CD4-positive, alpha-beta T cell treated with Interleukin-15 for 4 hours (primary cell): ENCODE measurements around the gene PDE6D.

Experiments used
- DNase-seq: peaks from one replicate; pipeline ENCODE4 v3.0.0-alpha.2; 2020; ENCODE audit warnings: low spot score

PDE6D gene

GRCh38 chr2:231706731-231707624, 74.1 kb downstream of the PDE6D start:
- peak; percentile 98 for DNase-seq

DNA sequence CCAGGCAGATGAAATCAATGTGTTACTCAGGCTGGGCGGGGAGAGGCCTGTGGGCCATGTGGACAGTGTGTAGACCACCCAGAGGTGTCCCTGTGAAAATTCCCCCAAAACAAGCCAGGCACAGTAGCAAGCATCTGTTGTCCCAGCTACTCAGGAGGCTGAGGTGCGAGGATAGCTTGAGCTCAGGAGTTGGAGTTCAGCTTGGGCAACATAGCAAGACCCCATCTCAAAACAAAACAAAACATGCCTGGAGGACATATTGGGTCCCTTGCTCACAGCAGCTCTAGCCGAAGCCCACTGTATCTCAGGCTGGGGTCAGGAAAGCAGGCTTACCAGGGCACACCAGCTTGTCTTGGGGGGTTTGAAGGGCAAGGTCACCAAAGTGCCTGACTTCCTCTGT, 77.1 kb downstream of the PDE6D start:
- no peak for DNase-seq

DNA sequence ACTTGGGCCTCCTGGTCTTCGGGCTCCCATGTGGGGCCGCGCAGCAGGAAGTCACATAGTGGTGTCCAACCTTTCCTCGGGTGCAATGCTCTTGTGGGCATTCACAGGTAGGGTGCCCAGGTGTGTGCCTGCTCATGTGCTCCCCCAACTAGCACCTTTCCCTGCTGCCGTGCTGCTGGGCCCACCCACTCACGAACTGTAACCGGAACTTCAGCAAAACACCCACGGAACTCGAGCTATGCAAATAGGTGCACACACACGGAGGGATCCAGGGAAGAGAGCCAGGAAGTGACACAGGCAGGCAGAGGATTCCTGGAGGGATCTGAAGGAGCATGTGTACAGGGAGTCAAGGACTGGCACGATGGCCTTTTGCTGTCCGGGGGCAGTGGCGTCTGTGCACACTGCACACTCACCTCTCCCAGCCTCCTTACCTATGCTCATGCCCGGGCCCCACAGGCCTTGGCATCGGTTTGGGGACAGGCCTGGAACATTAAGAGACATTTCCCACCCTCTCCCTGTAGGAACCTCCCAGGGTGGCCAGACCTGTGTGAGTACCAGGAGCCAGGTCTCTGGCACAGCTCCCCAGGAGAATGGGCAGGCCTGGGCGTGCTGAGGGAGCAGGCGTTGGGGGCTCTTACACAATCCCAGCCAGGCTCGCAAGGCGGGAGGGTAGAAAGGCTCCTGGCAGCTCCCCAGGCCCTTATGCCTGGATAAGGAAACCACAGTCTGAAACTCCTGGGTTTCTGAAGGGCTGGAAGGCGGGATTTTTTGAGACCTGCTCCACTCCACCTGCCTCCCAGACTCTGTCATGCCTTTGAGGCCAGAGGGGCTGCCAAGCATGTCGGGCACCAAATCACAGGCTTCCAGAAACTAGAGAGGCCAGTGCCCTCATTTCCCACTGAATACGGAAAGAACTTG, 79.4 kb downstream of the PDE6D start:
- no peak for DNase-seq

GRCh38 chr2:231699006-231699405, 82.1 kb downstream of the PDE6D start:
- no peak for DNase-seq

GRCh38 chr2:231696004-231696367, 85.1 kb downstream of the PDE6D start:
- DNase-seq, result no peak

DNA sequence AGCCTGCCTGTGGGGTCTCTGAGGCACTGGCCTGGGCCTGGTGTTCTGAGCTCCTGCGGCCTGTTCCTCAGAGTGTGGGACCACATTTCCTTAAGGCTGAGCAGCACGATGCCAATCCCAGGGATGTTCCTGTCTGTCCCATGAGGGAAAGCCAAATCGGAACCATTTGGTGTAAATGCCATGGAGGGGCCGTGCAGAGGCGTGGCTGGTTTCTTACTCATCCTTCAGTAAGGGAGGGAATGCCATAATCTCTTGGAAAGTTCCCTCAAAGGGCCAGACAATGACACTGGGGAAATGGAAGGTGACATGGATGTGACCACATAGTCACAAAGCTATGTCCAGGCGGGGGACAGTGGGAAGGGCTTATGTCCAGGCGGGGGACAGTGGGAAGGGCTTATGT, 87.1 kb downstream of the PDE6D start:
- DNase-seq, result no peak

GRCh38 chr2:231692847-231693246, 88.2 kb downstream of the PDE6D start:
- no peak for DNase-seq

- DNase-seq, result no peak
These were observed 89.8 kb downstream of the PDE6D start for GRCh38 chr2:231691251-231691772.

- DNase-seq, result no peak
These were observed 91.8 kb downstream of the PDE6D start for GRCh38 chr2:231689124-231689893.

DNA sequence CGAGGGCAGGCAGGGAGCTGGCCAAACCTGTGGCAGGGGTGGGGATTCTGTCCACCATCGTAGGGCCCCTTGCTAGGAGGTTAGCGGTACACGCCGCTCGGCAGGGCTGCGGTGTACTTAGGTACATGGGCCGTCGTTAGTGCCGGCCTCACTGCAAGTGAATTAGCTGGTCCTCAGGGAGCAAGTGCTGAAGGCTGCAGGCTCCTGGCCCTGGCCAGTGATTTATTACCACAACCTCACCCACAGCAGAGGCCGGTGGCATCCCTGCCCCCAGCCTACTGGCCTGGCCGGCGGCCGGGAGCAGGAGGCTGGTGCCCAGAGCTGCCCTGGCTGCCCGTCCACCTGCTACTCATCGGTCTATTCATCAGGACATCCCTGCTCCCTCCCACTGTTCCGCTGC, 92.4 kb downstream of the PDE6D start:
- DNase-seq, result no peak

GRCh38 chr2:231687961-231688360, 93.1 kb downstream of the PDE6D start:
- no peak for DNase-seq

DNA sequence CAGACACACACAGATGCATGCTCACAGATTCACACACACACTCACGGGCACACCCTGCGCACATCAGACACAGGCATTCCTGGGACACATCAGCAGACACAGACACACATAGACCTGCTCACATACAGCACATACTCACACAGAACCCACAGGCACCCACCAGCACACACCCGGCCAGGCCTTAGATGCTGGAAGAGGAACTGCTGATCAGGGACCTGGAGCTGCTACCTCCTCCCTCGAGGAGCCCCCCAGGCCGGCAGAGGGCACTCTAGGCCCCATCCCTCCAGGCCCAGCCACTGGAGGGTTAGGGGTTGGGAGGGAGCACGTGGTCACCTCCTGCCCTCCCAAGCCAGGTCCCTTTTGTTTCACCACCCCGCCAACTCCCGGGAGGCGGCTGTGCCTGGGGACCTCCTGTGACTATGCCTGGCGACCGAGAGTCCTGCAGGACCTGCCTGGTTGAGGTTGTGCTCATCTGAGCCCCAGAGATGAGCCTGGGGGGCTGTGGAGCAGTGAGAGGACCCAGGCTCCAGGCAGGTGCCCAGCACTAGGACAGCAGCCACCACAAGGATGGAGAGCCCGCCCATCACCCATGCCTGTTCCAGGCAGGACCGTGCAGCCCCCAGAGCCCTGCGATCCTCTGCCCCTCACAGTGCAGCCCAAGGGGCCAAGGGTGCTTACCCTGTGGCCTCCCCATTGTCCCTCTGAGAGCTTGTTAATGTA, 93.8 kb downstream of the PDE6D start:
- peak; percentile 66 for DNase-seq

DNA sequence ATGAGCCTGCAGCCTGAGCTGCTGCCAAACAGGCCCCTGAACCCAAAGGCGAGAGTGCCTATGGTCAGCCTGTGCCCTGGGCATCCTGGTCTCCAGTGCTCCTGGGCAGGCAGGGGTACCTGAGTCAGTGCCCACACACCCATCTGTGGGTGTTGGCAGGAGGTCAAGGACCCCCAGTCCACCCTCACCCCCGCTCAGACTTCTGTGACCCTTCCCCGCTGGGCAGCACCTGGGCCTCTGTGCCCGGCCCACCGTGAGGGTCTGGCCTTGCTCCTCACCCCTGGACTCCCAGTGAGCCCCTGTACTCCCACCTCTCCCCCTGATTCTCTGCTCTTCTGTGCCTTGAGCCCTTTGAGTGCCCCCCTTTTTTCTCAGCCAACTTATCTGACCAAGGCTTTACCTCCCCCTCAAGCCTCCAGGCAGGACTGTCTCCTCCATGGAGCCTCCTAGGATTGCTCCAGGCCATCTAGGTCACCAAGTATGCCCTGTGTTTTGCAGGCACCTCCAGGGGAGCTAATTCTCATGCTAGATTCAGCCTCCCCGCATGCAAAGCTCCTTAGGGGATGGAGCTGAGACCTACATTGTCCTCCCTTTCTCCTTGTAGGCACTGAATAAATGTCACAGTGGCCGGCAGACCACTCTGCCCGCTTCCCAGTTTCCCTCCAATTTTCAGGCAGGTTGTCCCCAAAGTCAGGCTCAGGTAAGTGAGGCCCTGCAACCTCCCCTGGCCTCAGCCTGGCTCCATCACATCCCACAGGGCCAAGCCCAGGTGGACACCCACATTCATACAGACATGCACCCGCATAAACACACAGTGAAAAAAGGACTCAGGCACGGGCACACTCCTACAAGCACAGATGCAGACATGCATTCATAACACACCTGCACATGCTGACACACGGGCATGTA, 94.6 kb downstream of the PDE6D start:
- no peak for DNase-seq

DNA sequence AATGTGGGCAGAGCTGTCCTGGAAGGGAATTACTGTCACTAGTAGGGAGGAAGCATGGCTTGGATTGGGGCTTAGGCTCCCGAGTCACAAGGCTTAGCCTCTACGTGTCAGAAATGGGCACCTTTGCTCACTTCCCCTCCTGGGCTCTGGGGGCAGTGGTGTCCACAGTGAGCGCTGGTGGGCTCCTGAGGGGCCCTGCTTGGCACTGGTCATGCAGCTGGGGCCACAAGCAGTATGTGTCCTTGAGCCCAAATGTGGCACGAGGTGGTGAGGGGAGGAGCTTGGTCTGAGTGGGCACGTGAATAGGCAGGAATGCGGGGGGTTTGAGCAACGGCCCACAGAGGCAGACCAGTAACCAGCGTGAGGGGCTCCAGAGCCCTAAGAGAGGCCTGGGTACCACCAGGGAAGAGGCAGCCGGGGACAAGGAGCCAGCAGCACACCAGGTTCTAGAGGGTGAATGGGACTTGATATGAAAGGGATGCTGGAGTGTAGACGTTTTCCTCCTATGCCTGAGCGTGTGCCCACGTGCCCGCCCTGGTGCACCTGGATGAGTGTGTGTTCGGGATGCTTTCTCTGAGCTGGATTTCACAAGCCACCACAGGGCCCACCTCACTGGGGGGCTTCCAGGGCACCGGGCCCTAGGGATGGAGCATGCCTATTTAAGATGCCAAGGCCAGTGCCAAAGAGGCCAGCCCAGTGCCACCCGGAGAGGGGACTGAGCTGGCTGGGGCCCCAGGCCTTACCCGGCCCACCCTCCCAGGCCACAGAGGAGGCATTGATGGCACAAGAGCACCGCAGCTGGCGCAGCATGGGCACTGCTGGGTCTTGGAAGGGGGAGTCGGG, 95.5 kb downstream of the PDE6D start:
- DNase-seq, result no peak

DNA sequence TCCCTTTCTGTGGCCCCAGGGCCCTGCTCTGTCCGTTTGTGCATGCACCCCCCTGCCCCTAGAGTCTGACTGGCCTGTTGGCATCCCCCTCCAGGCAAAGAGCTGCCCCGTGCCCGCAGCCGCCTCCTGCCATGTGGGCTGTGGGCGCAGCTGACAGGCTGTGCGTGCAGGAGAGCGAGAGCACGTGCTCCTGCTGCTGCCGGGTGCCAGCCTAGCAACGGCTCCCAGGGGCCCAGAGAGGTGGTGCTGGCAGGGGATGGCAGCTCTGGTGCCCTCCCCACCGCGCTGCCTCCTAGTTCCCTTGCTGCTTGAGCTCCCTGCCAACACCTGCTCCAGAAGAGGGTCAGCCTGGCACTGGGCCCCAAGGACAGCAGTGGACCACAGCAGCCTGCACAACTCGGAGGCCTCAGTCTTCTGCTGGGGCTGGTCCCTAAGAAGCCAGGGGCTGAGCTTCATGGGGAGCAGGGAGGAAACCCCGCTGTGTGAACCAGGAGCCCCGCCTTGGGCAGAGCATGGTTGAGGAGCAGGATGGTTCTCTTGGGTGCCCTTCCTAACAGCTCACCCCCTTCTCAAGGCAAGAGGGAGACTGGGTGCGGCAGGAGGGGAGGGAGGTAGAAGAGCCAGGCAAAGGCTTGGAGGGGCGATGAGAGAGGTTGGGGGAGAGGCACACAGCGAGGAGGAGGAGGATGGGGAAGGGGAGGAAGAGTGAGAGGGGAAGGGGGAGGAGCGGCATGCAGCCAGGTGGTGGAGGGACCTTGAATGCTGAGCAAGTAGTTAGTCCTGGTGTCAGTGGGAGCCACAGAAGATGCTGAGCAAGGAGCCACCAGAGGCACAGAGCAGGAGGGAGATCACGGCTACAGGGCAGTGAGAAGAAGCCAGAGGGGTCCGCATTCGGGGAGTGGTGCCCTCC, 96.5 kb downstream of the PDE6D start:
- no peak for DNase-seq

- DNase-seq, result no peak
These were observed 97.5 kb downstream of the PDE6D start for GRCh38 chr2:231683292-231684235.
